ENCODE data around the gene PRKAG2. TPM values are rescaled to one million over a fixed set of nuclear protein-coding genes. Genes with fewer than 3 reads are reported as not detected.

Gene PRKAG2
- polyA plus RNA-seq, 1 donor = 12.3 TPM

DNA sequence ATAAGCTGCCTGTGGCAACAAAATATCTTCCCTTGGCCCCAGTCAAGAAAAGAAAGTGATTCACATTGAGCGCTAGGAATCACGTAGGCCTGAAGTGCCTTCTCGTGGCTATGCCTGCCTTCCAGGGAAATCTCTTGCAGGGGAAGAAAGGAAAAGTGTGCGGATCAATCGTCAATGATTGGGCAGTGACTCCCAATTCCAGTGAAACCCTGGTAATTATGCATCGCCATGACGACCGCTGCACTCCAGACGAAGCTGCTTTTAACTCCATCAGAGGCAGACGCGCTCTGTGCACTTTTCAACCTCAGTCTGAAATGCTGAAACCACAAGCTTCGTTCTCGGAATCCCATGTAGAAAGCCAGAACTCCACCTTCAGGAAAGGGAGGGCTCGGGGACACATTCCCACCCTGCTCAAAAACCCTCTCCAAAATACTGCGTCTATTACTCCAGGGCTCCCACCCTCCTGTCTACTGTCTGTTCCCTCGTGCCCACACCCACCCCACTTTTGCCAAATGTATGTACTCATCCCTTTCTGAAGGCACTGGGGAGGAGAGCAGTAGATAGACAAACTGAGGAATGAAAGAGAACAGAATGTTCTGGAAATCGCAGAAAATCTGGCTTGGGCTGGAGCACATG, 24.2 kb upstream of the PRKAG2 start:
- no peak for DNase-seq (ENCODE audit: low read depth)

- DNase-seq (ENCODE audit: low read depth) = no peak
Observed at GRCh38 chr7:151900591-151900985, 23.7 kb upstream of the PRKAG2 start.

GRCh38 chr7:151899513-151900360, 22.8 kb upstream of the PRKAG2 start:
- DNase-seq (ENCODE audit: low read depth) = no peak

DNA sequence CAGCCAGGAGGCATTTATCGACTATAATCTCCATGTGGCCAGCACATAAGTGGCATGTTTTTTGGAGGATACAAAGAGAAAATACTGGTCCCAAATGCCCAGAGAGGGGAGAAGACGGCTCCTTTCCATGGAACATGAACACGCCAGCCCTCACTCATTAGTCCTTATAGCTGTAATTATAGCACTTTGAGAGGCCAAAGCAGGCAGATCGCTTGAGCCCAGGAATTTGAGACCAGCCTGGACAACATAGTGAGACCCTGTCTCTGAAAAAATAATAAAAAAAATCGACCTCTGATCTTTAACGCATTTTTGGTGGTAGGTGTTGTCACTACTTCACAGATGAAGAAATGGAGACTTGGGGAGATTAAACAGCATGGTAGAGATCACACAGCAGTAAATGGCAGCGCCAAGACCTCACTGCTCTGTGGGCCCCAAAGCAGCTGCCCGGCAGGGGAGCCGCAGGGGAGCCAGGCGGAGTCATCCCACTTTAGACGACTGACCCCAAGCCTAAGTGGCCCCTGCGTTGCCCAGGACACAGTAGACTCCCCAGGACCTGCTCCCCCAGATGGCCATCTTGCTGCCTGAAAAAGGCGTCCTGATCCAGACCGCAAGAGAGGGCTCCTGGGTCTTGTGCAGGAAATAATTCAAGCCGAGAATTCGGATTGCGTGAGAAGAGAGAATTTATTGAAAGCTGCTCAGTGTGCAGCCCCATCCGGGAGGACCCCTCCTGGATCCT, 21.2 kb upstream of the PRKAG2 start:
- no peak for DNase-seq (ENCODE audit: low read depth)

GRCh38 chr7:151897161-151897731, 20.3 kb upstream of the PRKAG2 start:
- no peak for DNase-seq (ENCODE audit: low read depth)

- no peak for DNase-seq (ENCODE audit: low read depth)
Observed at GRCh38 chr7:151896486-151896885, 19.6 kb upstream of the PRKAG2 start.

GRCh38 chr7:151896086-151896485, 19.2 kb upstream of the PRKAG2 start:
- DNase-seq (ENCODE audit: low read depth) = no peak

DNA sequence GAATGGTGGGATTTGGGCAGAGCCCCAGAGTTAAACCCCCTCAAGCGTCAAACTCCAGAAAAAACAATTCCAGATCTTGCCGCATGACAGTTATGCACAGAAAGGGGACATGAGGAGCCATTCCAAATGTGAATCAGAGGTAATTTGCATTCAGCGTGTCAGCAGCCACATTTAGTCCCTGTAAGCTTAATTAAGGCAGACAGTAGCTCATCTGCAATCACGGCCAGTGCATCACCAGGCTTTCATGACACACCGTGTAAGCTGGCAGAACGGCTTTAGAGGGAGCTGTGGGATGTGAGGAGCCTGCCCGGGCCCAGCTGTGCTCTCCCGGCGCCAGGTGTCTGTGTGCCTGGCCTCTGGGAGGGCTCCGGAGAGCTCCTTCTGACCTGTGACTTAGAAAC, 18.7 kb upstream of the PRKAG2 start:
- DNase-seq (ENCODE audit: low read depth) = no peak

DNA sequence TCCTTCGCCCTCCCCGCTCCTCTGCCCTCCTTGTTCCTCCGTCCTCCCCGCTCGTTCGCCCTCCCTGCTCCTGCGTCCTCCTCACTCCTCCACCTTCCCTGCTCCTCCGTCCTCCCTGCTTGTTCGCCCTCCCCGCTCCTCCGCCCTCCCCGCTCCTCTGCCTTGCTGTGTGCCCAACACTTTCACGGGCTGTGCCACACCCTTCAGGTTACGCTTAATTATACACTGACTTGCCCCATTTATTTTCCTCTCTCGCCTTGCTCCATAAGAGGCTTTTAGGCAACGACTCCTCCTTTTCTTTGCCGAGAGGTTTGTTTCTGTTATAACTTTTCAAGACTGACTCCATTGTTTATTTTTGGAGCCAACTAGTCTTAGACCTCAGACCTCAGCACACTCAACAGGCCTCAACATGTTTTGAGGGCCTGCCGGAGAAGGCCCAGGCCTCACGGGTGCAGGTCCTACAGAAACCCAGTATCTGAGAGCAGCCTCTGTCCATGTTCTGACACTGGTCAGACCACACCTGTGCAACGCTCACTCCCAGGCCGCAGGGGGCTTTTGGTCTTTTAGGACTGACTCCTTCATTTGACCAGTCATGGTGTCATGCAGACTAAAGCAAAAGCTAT, 18.2 kb upstream of the PRKAG2 start:
- DNase-seq (ENCODE audit: low read depth) = no peak

DNA sequence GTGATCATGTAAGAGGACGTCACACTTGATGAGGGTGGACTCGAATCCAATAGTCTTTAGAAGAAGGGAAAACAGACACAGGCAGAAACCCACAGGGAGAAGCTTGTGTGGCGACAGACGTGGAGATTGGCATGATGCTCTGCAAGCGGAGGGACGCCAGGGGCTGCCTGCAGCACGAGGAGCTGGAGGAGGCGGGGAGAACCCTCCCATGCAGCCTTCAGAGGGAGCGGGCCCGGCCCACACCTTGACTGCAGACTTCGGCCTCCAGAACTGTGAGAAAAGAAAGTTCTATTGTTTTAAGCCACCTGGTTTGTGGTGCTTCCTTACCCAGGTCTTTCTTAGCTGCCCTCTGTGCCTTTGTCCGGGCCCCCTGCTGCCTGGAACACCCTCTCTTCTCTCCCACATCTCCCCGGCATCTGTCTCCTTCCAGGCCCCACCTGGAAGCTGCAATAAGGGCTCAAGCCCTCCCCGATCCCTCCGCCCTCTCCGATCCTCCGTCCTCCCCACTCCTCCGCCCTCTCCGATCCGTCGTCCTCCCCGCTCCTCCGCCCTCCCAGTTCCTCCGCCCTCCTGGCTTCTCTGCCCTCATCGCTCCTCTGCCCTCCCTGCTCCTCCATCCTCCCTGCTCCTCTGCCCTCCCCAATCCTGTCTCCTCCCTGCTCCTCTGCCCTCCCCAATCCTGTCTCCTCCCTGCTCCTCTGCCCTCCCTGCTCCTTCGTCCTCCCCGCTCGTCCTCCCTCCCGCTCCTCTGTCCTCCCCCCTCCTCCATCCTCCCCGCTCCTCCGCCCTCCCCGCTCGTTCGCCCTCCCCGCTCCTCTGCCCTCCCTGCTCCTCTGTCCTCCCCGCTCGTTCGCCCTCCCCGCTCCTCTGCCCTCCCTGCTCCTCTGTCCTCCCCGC, 17.4 kb upstream of the PRKAG2 start:
- no peak for DNase-seq (ENCODE audit: low read depth)

DNA sequence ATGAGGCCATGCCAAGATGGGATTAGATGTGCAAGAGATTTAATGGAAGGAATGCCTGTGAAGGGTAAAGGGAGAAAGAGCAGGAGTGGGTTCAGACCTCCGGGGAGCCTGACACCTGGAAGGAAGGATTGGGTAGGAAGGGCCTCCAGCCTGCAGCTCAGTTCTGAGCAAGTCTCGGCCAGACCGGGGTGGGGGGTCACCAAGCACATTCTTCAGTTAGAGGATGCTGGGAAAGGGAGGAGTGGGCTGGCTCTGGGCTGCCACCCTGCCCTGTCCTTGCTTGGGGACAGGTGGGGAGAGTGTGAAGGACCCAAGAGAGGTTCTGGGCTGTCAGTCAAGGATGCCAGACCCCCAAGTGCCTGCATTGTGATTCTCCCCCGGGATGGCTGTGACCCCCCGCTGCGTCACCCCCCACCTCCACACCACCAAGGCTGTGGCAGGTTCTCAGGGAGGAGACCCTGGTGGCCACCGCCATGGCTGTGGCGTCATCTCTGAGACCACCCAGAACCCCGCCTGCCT, 16.5 kb upstream of the PRKAG2 start:
- no peak for DNase-seq (ENCODE audit: low read depth)

DNA sequence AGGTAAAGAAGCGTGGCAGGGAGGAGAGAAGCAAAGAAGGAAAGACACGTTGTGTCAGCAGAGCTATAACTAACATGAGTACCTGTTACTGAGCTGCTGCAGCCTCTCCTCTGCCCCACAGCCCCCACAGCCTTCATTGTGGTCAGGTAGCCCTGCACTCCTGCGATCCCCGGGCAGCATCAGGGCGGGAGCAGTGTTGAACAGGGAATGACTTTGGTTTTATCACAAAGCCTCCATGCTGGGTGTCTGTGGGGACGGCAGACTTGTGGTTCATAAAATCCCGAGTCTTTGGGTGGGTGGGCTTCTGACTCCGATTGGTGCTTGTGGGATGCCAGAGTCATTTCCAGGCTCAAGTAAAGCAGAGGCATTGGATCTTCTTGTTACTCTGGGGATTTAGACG, 14.8 kb upstream of the PRKAG2 start:
- no peak for DNase-seq (ENCODE audit: low read depth)

DNA sequence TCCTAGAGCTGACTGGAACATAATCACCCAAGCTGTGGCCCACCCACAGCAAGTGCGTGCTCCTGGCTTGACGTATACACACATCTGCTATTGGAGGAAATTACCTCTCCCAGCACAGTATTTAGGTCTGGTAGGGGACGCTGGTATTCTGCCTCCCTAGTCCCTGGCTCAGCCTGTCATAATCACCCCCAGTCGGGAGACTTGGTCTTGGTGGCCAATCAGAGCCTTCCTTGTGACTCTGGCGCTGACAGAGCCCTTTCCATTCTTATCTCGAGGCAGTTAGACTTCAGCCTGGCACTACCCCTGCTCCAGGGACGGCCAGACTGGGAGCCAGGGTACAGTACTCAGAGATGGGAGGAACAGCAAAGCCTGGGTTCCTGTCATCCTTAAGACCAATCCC, 14.3 kb upstream of the PRKAG2 start:
- DNase-seq (ENCODE audit: low read depth) = no peak

DNA sequence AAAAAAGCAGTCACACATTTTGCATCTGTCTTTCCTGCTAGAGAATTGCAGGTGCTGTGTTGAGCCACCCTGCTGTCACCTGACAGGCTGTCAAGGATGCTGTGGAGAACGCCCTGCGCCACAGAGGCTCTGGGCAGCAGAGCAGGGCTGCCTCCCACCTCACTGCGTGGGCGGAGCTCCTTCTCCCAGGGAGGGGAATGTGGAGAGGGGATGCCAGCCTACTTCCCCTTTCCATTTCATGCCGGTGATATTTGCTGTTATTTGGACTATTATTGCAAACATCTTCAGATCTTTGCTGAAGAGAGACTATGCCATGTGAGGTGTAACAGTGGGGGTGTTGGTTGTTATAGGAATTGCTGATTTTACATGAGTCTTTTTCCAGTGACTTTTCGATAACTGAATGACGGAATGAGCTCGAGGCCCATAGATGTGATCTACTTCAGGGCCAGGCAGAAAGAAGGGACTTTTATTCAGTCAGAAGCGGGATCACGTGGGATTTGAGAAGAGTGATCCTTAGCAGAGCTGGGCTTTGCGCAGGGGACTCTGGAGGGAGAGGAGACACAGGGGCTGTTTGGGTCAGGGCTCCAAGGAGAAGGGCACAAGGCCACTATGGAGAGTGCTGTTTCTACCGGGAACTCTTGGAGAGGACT, 13.6 kb upstream of the PRKAG2 start:
- no peak for DNase-seq (ENCODE audit: low read depth)

DNA sequence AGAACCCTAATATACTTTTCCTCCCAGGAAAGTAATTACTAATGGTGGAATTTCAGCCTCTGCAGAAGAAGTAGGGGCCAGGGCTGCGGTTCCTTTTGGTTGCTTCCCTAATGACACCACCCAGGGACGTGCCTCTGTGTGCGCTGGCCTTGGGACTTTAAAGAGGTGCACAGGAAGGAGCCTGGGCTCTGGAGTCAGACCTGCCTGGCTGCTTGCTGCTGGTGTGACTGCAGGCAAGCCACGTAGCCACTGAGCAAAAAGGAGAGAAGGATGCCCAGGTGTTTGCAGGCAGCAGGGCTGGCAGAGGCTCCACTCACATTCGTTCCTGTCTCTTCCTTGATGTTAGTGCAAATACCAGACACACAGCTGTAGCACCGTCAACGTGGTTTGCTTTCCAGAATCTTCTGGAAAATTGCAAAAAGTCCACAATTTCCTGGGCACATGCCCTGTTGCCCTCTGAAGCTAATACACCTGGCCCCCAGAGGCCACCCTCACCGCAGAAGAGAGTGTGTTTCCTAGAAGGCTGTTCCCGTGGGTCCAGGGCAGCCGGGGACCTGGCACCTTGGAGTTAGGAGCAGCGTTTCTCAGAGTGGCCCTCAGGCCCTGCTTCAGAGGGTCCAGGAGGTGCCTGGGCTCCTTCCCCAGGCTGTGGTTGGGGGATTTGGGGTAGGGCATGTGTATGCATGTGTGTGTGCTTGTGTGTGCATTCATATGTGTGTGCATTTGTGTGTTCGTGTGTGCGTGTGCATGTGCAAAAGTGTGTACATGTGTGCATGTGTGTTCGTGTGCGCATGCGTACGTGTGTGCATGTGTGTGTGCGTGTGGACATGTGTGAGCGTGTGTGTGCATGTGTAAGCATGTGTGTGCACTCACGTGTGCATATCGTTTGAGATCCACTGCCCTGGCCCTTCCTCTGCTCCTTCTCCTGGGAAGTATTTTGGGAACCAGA, 12.8 kb upstream of the PRKAG2 start:
- DNase-seq (ENCODE audit: low read depth) = no peak

GRCh38 chr7:151888079-151889067, 11.5 kb upstream of the PRKAG2 start:
- DNase-seq (ENCODE audit: low read depth) = no peak

- DNase-seq (ENCODE audit: low read depth) = no peak
Observed at GRCh38 chr7:151886783-151887182, 9.9 kb upstream of the PRKAG2 start.

DNA sequence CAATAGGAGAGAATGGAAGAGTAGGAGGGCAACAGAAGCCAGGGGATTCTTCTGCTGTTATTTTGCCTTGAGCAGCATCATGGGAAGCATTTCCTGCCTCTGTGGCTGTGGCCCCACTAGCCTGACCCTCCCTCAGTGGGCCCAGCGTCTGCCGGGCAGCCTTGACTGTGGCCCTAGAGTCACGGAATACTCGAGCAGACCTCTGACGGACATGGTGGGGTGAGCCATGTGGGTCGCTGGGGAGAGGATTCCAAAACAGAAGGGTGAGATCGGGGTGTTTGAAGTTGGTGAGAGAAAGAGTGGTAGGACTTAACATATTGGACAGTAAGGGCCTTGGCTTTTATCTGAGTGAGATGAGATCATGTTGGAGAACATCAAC, 8.3 kb upstream of the PRKAG2 start:
- DNase-seq (ENCODE audit: low read depth) = no peak

All from forelimb muscle (tissue), 1 donor.